CD4-positive, alpha-beta T cell treated with Interleukin-1 beta for 1 hour (primary cell): Measurements from ENCODE around the gene CDK5R1.

ENCODE experiments used
- DNase-seq, 2 donors: peaks; one replicate each; pipeline ENCODE4 v3.0.0-alpha.2; 2020 to 2022

Gene CDK5R1

DNA sequence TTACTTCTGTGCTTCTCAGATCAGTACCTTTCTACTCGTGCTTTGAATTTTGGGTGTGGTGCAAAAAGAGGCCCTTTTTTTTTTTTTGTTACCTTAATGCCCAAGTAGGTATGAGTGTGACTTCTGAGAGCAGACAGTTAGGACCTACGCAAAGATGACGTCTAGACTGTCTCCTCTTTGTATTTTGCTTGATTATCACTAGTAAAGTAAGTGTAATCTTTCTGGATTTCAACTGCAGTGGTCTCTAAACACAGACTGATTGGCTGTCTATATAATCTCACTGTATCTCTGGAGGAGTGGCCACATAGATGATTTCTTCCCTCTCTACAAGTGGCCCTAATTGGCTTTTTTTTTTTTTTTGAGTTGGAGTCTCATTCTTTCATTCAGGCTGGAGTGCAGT, 11.5 kb upstream of the CDK5R1 start:
- DNase-seq: no peak

DNA sequence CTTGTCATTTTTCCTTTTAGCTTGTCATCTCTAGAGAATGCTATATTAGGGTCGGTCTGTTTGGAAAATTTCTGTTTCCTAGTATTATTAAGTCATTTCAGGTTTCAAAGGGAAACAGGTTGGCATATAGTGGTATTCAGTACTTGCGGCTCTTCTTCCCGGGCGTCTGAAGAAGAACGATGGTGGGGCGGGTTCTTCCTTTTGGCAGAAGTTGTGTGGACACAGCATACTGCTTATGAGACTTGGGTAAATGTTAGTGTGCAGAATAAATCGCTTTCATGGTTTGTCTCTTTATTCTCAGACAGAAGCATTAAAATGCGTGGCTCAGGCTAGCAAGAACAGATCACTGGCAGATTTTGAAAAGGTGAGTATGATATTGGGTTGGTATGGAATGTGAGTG, 9.6 kb upstream of the CDK5R1 start:
- DNase-seq: no peak

GRCh38 chr17:32479074-32479617, 7.6 kb upstream of the CDK5R1 start:
- no peak for DNase-seq

- no peak for DNase-seq
Observed at GRCh38 chr17:32481193-32481592, 5.6 kb upstream of the CDK5R1 start.

- DNase-seq: no peak
Observed at GRCh38 chr17:32482568-32483320, 4.0 kb upstream of the CDK5R1 start.

- peak; percentile 55 to 66 for DNase-seq
Observed at GRCh38 chr17:32483451-32484019, 3.3 kb upstream of the CDK5R1 start.

- no peak for DNase-seq
Observed at GRCh38 chr17:32484041-32484461, 2.7 kb upstream of the CDK5R1 start.

GRCh38 chr17:32484628-32485027, 2.2 kb upstream of the CDK5R1 start:
- no peak for DNase-seq

DNA sequence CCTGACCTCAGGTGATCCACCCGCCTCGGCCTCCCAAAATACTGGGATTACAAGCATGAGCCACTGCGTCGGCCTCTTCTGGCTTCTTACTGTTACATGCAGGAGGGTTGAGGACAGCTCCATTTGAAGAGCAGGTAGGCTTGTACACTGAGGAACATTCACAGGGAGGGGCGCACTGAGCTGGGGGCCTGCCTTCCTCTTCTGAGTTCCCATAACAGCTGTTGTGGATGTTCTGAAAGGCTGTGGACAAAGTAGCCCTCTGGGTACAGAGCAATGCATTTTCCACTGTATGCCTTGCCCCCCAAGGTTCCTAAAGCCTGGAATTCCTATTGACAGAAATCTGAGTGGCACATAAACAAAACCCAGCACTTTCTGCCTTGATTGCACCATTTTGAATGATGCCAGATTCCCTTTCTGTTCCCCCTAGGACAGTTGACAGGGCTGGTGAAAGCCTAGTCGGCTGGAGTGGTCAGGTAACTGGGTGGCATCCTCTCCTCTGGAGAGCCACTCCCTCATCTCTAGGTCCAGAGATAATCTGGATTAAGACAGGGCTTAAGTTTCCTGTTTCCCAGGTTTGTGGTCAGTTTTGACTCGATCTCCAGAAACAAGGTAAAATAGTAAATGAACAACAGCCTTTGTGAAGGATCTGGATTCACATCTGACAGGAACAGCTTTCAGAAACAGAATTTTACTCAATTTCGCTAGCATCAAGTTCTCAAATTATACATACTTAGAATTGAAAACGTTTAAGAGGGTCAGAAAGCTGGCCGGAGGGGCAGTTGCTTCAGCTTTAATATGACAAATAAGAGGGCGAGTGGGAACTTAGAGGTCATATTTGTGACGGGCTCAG, 1.3 kb upstream of the CDK5R1 start:
- DNase-seq: no peak

DNA sequence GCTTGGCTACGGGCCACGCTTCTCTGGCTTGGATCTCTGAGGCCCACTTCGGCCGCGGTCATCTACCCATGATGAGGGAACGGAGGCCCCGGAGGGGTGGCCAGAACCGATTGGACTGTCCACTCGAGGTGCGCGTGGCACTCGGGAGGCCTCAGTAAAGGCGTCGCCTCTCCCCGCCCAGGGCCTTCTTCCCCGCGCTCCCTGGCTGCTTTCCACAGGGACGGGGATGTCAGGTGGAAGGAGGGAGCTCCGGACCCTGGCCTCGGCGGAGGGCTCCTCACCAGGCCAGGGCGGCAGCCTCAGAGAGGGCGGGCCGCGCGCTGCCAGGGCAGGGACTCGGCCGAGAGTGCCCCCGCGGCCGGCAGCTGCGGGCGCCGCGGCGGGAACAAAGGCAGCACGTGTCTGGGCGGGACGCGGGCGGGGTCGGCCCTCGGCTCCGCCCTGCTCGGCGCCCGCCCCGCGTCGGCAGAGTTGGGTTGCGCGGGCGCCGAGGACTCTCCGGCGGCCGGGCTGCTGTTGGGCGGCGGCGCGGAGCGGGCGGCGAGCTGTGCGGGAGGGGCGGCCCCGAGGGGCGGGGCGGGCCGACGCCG, 587 bp upstream of the CDK5R1 start:
- peak; percentile 70 to 73 for DNase-seq

DNA sequence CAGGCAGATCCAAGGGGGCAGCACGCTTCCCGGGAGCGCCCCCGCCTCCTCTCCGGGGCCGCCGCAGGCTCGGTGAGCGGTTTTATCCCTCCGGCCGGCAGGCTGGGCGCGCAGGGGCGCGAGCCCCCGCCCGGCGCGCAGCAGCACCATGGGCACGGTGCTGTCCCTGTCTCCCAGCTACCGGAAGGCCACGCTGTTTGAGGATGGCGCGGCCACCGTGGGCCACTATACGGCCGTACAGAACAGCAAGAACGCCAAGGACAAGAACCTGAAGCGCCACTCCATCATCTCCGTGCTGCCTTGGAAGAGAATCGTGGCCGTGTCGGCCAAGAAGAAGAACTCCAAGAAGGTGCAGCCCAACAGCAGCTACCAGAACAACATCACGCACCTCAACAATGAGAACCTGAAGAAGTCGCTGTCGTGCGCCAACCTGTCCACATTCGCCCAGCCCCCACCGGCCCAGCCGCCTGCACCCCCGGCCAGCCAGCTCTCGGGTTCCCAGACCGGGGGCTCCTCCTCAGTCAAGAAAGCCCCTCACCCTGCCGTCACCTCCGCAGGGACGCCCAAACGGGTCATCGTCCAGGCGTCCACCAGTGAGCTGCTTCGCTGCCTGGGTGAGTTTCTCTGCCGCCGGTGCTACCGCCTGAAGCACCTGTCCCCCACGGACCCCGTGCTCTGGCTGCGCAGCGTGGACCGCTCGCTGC, 832 bp downstream of the CDK5R1 start:
- no peak for DNase-seq

DNA sequence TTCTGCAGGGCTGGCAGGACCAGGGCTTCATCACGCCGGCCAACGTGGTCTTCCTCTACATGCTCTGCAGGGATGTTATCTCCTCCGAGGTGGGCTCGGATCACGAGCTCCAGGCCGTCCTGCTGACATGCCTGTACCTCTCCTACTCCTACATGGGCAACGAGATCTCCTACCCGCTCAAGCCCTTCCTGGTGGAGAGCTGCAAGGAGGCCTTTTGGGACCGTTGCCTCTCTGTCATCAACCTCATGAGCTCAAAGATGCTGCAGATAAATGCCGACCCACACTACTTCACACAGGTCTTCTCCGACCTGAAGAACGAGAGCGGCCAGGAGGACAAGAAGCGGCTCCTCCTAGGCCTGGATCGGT, 1.4 kb downstream of the CDK5R1 start:
- no peak for DNase-seq

- DNase-seq: no peak
Observed at GRCh38 chr17:32488604-32489180, 1.9 kb downstream of the CDK5R1 start.

DNA sequence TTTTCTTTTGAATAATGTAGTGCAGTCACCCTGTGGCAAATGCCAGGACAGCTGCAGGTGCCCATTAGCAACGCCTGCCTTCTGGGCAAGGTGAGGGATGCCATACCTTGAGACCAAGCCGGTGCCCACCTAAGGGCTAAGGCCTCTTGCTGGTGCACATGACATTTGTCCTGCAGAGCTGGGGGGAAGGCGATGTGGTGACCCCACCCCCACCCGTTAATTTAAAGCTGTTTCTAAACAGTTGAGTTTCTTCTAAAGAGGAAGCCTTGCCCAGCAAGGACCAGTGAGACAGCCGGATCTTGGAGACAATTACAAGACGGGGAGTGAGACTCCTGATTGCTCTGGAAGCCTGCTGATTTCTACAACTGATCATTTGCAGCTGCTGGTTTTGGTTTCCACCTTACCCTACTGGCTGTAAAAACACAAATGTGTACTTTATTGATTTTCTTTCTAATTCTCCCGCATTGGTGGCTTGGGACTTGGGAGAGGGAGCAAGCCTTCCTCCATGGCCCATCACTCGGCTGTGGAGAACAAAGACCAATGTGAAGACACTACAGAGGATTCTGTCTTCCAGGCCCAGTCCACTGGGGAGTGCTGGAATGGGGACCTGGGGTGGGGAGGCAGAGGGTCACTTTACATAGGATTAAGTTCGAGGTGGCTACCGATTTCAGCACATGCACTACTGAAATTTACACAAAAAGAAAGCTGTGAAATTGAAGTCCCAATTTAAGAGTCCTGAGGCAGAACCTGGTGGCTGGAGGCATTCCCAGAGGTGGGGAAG, 2.7 kb downstream of the CDK5R1 start:
- DNase-seq: no peak

GRCh38 chr17:32490101-32490482, 3.3 kb downstream of the CDK5R1 start:
- no peak for DNase-seq

GRCh38 chr17:32491371-32492263, 4.8 kb downstream of the CDK5R1 start:
- no peak for DNase-seq

DNA sequence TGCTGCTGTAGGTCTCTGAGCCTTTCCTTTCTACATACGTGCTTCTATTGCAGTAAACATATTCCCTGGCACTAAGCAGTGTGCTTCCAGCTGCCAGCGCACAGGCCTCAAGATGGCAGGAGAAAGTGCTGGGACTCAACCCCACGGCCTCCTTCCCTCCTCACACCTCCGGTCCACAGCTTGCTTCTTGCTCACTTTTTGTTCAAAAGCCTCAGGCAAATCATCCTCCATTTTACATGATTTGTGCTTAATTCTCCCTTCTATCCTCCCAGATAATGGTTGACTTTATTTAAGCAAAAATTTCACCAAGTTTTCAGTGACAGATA, 5.4 kb downstream of the CDK5R1 start:
- no peak for DNase-seq

GRCh38 chr17:32492648-32493289, 6.0 kb downstream of the CDK5R1 start:
- DNase-seq: no peak

DNA sequence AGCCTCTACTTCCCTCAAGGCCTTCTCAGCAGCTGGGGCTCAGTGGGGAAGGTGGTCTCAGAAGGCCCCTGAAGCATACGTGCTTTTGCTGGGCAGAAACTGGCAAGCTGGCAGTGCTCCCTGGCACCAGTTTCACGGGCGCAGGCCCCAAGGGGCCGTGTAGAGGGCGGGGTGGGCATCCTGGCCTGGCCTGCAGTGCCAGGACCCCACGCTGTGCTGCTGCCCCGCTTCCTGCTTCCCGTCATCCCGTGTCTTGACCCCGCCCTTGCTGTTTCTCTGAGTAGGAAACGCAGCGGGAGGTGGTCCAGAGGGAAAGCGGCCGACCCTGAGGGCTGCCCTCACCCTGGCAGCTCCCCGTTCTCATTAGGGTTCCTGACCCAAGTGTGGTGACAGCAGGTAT, 6.8 kb downstream of the CDK5R1 start:
- DNase-seq: no peak

GRCh38 chr17:32493976-32494513, 7.3 kb downstream of the CDK5R1 start:
- no peak for DNase-seq
